Measurements from ENCODE around the gene CLCF1.

CLCF1 gene

DNA sequence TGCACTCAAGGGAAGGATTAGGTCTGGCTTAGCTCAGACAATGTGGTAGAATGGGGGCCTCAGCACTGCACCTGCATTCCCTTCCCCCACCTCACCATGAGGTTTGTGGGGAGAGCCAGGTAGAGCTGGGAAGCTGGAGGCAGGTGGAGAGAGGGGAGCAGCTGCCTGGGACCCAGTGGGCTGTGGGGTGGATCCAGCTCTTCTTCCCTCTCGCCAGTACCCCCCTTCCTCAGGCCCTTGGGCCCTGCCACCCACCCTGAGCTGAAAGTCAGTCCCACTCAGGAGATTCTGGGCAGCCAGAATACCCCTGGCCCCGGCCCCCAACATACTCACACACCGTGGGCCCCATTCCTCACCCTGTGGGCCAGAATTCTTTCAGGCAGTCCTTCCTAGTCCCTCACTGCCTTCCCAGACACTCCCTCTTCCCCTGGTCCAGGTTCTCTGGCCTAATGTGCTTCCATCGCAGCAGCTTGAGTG, 17.0 kb downstream of the CLCF1 start:
- DNase-seq (ENCODE audit: low spot score): no peak

DNA sequence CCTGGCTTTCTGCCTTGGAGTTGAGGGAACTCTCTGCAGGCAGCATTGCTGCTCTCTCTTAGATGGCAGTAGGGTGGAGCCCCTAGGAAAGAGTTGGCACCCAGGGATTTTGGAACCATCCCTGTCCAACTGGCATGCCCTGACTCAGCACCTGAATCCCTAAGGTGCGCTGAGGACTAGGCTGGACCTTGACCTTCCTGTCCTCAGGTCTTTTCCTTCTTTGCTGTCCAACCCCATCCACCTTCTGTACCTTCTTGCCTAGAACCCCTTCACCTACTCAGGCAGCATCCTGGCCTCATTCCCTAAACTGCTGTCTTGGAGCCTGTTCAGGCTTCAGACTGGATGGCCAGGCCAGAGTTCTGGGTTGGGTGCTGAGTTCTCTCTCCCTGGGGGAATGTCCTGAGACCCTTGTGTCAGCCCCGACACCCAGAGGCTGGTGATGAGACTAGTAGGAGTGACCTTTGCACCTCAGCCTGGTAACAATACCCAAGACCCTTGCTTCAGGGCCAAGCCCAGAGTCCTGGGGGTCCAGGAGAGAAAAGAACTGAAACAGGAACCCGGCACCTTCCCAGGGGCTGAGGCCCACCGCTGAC, 17.5 kb downstream of the CLCF1 start:
- DNase-seq (ENCODE audit: low spot score): no peak

DNA sequence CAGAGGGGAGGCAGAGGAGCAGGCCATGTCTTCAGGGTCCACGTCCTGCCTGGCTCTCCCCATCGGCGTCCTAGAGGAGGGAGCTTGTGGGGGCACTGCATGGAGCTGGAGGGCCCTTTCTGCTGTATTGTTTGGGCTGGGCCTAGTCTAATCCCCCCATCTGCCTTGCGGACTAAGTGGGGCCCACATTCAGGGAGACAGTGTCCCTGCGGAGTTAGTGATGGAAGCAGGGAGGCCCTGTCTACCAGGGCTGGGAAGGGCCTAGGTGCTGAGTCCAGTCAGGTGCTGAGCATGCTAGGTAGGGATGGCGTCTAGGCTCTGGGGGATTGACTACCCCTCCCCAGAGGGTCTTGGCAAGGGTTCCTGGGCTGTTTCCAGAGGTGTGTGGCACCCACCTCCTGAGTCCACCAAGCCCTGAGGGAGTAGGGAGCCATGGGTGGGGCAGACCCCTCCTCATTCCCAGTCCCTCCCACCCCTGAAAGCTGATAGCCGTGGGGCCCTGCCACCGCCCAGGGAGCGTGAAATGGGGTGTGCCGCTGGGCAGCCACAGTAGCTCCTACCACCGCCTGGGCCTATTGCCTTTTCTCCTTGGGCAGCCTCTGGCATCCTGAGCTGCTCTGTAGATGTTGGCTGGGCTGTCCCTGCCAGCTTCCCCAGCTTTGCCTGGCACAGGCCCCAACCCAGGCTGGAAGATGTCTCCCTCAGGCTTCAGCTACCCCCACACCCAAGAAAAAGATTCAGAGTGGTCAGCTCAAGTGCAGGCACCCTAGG, 18.2 kb downstream of the CLCF1 start:
- no peak for DNase-seq (ENCODE audit: low spot score)

DNA sequence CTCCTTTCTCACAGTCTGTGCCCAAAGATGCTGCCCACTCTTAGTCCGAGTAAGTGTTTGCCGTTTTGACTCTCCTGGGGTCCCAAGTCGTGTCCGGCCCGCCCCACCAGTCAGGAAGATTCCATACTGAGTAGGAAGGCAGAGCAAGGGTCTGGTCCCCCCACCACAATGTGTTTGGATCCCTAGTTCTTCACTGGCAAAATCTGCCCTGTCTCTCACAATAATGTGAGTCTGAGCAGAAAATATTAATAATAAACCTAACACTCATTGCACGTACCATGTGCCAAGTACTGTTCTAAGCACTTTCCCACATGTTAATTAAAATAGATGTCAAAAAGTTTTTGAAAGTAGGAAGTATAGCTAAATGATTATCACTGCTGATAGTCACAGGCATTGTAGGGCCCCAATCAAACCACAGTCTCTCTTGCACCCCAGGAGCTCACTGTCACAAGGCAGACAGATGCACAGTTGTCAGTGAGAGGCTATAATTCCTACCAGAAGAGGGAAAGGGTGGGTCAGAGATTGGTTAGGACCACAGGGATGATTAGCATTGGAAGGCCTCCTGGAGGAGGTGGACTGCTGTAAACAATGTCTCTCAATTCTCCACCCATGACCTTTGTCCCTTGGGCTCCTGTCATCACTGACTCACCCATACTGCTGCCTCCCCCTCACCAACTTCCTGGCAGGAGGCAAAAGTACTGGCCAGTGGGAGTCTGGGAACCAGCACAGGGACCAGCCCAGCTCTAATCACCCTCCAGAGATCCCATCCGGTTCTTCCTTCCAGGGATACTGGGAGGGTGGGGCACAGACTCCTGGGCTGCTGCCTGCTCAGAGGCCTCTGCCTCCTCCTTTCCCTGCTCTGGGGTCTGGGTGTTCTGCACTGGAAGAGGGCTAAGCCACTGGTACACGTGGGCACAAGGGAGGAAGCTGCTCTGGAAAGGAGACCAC, 19.0 kb downstream of the CLCF1 start:
- no peak for DNase-seq (ENCODE audit: low spot score)

DNA sequence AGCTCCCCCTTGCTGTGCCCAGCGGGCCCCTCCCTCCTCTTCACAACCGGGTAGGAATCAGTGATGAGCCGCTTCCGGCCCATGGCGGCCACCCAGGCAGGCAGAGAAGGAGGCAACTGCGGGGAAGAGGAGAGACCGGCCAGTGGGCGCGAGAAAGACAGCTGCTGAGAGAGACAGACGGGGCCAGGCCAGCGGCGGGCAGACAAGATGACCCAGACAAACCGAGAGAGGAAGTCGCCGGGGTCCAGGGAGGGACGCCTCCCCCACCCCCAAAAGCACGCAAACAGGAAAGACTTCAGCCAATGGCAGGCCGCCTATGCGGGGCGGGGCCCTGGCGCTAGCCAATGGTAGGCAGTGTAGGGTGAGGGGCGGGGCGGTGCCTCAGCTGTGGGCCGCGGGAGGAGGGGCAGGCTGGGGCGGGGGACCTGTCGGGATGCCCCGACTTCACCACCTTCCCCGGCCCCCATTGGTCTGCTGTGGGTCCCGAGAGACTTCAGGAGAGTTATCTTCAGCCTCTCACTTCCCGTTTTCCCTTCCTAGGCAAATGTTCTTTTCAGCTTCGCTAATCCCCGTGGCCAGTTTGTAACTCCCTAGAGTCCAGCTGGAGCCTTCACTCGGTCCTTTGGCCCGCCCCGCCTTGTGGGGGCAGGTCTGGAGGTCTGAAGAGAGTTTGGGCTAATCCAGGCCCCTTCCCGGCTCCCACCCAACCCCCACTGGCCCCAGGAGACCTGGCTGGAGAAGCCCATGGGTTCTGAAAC, 19.9 kb downstream of the CLCF1 start, which contains the start of gene POLD4:
Gene POLD4, minus strand, starts transcription at position 230 of the 758 bp plus-strand sequence. Its CDS starts 147 bp downstream, at position 83.
- peak; percentile 95 for DNase-seq (ENCODE audit: low spot score)

DNA sequence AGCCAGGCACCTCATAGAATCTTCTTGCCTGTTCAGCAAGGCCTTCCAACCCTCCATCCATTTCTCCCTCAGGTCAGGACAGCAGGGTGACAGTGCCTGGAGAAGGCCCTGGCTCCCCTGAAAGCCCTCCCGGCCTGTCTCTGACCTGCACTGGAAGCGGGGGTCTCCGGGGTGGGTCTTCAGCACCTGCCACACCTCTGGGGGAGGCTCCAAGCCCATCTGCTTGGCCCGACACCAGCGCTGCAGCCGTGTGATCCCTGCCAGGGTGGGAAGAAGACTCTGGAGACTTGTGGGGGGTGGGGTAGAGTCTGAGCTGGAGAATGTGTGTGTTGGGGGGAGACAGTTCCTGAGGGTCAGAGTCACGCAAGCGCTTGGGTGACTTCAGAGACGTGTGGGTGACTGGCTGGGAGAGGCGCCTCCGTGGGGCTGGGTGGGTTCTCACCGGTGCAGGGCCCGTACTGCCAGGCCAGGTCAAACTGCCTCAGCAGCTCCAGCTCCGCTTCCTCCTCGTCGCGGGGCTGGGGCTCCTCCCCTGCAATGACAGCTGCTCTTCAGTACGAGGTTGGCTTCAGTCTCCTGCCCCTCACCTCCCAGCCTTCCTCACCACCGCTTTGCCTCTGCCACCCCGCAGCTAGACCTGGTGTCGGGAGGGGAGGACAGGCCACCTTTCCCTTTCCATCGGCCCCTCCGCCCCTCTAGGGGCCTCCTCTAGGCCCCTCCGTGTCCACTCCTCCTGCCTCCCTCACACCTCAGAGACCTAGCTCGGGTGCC, 20.7 kb downstream of the CLCF1 start:
- no peak for DNase-seq (ENCODE audit: low spot score)

DNA sequence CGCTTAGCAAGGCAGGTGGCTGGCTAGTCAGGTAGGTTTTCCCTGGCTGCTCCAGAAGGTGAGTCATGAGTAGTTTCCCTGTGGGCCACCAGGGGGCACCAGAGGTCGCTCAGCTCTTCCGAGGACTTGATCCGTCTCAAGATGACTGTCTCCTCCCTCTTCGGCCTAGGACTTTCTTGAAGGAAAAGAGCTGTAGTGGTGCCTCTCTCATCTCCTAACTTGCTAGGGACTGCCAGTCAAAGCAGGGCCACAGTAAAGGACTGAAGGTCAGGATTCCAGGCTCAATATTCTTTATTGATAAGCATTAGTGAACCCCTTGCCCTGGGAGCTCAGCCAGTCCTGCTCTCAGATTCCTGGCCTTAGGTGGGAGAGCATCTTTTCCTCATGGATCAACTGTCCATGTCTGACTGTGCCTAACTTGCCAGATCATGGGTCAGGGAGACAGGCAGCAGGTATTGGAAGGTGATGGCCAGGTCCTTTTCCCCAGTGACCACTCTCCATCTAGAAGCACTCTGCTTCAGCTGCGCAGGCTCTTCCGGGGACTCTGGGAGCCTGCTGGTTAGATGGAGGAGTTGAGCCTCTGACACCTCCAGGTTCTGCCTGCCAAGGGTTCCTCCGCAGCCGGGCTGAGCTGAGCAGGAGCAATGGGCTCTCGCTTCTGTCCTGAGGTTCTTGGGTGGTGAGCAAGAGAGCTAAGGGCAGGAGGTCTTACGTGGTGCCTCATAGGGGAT, 22.0 kb downstream of the CLCF1 start:
- DNase-seq (ENCODE audit: low spot score): peak; percentile 68

DNA sequence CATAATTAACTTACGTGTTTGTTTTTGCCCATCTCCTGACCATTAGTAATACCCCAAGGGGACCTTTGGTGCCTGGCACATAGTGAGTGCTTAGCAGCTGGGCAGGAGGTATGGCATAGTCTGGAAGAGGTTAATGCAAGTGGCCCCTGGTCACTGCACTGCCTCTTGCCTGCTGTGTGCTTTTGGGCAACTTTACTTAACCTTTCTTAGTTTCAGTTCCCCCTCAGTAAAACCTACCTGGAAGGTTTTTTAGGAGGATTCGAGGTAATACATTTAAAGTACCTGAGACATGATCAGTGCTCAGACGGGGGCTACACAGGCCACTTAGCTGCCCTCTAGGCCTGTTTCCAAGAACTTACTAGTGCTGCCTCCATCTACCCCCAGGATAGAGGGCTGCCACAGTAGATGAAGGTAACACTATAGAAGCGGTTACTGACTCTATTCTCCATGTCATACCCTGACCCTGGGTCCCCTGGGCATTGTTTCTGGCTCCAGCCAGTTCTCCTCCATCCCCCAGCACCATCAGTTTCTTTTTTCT, 23.4 kb downstream of the CLCF1 start:
- no peak for DNase-seq (ENCODE audit: low spot score)

DNA sequence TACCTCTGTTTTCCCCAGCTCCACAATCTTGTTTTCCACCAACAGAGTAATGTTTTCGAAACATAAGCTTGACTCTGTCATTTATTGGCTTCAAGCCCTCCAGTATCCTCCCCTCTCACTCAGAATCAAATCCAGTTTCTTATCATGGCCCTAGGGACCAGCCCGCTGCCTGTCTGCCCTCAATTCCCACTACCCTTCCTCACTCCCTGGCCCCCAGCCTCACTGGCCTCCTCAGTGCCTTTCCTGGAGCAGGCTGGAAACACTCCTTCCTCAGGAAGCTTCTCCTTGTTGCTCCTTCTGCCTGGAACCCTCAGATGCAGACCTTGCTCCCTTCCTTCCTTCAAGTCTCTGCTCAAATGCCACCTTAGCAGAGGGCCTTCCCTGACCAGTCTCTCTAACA, 23.9 kb downstream of the CLCF1 start:
- DNase-seq (ENCODE audit: low spot score): no peak

DNA sequence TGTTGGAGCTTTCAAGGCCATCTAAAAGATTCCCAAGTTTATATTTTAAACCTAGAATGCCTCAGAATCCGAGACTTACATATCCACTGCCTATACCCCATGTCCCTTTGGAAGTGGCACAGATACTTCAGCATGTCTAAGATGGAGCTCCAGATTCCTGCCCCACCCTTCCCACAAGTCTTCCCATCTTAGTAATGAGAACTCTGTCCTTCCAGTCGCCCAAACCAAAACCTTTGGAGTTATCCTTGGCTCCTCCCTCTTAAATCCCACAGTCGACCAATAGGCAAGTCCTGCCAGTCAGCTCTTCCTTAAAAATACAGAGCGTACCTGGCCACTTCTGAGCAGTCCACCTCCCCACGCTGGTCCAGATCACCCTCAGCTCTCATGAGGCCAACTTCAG, 24.4 kb downstream of the CLCF1 start:
- no peak for DNase-seq (ENCODE audit: low spot score)

DNA sequence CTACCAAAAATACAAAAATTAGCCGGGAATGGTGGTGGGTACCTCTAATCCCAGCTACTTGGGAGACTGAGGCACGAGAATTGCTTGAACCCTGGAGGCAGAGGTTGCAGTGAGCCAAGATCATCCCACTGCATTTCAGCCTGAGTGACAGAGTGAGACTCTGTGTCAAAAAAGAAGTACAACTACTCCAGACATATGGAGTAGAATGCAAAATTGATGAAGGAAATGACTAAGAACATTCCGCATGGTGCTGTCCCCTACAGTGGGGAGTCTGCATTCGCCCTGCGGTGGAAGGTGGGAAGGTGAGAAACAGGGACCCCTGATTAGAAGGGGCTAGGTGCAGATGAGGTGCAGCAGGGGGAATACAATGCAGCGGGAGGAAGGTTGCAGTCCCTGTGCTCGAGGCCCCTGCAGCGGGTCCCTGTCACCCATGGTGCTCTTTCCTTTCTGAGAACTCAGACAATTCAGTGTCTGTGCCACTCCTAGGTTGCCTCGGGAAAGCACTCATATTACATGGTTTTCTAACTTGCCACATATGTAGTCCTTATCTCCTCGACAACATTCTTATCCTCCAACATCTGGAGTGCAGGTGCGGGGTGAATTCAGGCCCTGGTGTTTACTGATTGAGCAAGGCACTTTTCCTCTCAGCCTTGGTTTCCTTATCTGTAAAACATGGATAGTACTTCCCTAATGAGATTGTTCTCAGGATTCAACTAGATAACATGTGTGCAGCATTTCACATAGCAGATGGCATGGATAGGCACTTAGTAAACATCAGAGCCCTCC, 25.2 kb downstream of the CLCF1 start:
- no peak for DNase-seq (ENCODE audit: low spot score)

DNA sequence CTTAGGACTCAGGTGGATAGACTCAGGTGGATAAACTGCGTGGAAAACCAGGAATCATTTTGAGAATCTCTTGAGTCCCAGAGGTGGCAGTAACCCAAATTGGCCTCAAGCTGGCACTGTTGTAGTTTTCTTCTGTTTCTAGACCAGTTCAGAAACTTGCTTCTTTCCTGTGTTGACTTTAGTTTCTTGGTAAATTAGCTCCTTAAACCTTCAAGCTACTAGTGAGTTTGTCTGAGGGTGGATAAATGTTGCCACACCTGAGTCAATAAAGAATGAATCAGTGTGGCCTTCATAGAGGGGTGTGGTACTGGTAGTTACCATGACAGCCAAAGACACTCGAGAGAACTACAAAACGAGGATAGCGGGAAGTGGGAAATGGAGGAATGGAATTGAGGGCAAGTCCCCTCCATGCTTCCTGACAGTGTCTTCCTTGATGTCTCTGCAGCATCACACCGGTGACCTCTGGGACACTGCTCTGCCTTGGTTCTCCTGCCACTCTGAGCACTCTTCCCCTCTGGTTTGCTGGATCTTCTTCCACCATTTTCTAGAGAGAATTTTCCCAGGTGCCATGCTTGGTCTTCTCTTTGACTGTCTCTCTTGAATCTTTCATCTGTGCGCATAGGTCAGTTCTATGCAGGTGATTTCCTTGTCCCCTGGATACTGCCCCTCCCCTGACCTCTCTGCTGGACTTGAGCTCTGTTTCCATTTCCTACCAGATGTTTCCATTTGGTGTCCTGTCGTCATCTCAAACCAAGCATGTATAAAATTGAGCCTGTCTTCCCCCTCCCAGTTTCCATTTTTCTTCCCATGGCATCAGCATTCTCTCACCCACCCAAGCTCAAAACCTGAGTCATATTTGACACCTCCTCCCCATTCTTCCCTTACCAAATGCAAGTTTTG, 27.2 kb downstream of the CLCF1 start:
- no peak for DNase-seq (ENCODE audit: low spot score)

DNA sequence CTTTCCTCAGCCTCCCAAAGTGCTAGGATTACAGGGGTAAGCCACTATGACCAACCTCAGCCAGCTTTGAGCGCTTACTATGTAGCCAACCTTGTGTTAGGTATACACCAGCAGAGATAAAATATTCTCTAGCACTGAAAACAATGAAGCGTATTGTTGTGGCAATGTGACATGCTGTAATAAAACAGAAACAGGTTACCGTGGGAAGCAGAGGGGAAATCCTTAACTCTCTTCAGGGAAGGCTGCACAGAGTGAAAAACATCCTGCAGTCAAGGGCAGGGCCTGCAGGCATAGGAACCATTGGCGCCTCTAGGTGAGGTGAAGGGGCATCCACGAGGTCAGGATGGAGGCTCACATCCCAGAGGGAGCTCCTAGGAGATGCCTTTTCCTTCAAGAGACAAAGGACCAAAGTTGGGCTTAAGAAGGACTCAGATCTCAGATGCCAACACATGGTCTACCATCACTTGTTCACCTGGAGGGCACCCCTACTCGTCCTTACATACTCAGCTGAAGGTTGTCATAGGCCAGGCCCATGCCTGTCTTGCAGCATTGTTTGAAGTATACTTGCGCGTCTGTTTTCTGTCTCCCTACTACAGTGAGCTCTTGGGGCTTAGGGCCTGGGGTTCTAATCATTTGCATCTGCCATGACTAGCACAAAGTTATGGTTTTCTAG, 28.0 kb downstream of the CLCF1 start:
- DNase-seq (ENCODE audit: low spot score): no peak

DNA sequence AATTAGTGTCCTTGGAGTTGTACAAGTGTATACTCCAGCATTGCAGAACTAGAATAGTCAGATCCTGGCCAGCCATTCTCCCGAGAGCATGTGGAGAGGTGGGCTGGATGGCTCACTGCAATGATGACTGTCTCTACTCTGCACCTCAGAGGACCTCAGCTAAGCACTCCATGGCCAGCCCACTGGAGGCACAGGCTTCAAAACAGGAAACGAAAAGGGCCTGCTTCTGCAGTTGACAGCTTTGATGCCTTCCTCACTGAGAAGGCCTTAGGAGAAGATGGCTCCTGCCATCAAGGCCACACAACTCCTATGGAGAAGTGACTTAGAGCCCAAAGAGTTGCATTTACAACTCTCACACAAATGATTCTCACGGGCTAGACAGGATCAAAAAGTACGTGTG, 29.1 kb downstream of the CLCF1 start:
- no peak for DNase-seq (ENCODE audit: low spot score)

DNA sequence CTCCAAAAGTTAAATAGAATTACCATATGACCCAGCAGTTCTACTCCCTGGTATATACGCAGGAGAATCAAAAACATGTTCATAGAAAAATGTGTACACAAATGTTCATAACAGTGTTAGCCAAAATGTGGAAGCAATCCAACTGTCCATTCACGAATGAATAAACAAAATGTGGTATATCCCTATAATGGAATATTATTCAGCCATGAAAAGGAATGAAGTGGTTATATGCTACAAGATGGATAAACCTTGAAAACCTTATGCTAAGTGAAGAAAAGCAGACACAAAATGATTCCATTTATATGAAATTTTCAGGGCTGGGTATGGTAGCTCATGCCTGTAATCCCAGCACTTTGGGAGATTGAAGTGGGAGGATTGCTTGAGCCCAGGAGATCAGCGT, 36.1 kb downstream of the CLCF1 start:
- no peak for DNase-seq (ENCODE audit: low spot score)

DNA sequence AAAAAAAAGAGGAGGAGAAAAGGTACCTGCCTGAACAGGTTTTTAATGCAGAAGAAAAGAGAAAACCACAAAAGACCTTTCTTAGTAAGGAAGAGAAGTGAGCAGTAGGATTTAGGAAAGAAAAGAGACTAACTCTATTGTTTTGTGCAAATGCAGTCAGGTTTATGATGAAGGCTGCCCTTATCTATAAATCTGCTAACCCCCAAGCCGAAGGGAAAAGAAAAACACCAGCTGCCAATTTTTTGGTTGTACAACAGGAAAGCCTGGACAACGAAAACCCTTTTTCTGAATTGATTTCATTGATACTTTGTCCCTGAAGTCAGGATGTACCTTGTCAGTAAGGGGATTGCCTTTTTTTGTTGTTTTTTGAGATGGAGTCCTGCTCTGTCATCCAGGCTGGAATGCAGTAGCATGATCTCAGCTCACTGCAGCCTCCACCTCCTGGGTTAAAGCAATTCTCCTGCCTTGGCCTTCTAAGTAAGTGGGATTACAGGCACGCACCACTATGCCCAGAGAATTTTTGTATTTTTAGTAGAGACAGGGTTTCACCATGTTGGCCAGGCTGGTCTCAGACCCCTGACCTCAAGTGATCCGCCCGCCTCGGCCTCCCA, 41.2 kb downstream of the CLCF1 start:
- no peak for DNase-seq (ENCODE audit: low spot score)

DNA sequence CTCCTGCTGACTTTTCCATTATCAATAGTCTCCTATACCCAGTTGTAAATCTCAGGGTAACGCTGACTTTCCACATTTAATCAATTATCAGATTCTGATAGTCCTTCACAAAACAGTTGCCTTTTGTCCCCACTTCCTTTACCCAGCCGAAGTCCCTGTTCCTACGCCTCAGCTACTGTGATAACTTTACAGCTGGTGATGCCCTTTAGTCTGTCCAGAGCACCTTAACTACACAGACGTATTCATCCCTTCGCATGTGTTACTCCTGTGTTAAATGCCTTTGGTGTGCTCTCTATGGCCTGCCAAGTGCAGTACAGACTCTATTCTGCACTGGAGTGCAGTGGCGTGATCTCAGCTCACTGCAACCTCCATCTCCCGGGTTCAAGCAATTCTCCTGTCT, 49.9 kb downstream of the CLCF1 start:
- no peak for DNase-seq (ENCODE audit: low spot score)
